CD4-positive, CD25-positive, alpha-beta regulatory T cell (primary cell): Measurements from ENCODE around the gene TUBB4A. TPM values are rescaled to one million over a fixed set of nuclear protein-coding genes. Genes with fewer than 3 reads are reported as not detected.
A peak's percentile ranks its signal among the peaks of the same experiment; 100 is the strongest.

Experiments
- ATAC-seq, 2 donors: fragments of 150-1000 bp; cut with Tn5 transposase; one replicate each; pipeline ENCODE4 v1.10.0; 2021; ENCODE audit warnings: low read depth in 2 of 2, moderate number of reproducible peaks in 2 of 2, moderate library complexity in 1 of 2
- DNase-seq, 3 donors: peaks; one replicate each; pipeline versions ENCODE4 v3.0.0 to v3.0.0-alpha.2; 2012 to 2022; ENCODE audit warnings: mixed read lengths in 1 of 3
- H3K27ac ChIP-seq: one replicate; pipeline ENCODE4 v1.7.0; 2013; ENCODE audit warnings: mild to moderate bottlenecking, low read length; ENCODE audit not compliant: insufficient read depth, poor library complexity, severe bottlenecking
- H3K27me3 ChIP-seq: one replicate; pipeline ENCODE4 v1.7.0; 2013; ENCODE audit warnings: low read length; ENCODE audit not compliant: control insufficient read depth, insufficient read depth
- H3K36me3 ChIP-seq: one replicate; pipeline ENCODE4 v1.7.0; 2013; ENCODE audit warnings: mild to moderate bottlenecking, low read length, moderate library complexity; ENCODE audit not compliant: control insufficient read depth, insufficient read depth
- H3K4me1 ChIP-seq: 2 replicates; pipeline ENCODE4 v1.7.0; 2013; ENCODE audit warnings: mild to moderate bottlenecking, low read length; ENCODE audit not compliant: insufficient read depth, control insufficient read depth, poor library complexity, severe bottlenecking
- H3K4me3 ChIP-seq: one replicate; pipeline ENCODE4 v1.7.0; 2013; ENCODE audit warnings: low read depth, mild to moderate bottlenecking, low read length, moderate library complexity
- H3K9me3 ChIP-seq, 2 experiments: 1 replicate in 1 of 2; 2 replicates in 1 of 2; pipeline ENCODE4 v1.7.0; 2013; ENCODE audit warnings: low read length in 2 of 2, mild to moderate bottlenecking in 1 of 2, moderate library complexity in 1 of 2; ENCODE audit not compliant: control insufficient read depth in 2 of 2
- H3K27ac Mint-ChIP-seq, 3 donors: one replicate each; pipeline ENCODE4 v1.8.0; 2020 to 2022; ENCODE audit warnings: mild to moderate bottlenecking in 3 of 3, mixed read lengths in 3 of 3, moderate library complexity in 2 of 3
- H3K27me3 Mint-ChIP-seq: one replicate; pipeline ENCODE4 v1.8.0; 2022; ENCODE audit warnings: mild to moderate bottlenecking, mixed read lengths
- H3K36me3 Mint-ChIP-seq: one replicate; pipeline ENCODE4 v1.8.0; 2020; ENCODE audit warnings: mixed read lengths
- H3K4me1 Mint-ChIP-seq, 4 donors: one replicate each; pipeline ENCODE4 v1.8.0; 2020 to 2022; ENCODE audit warnings: mixed read lengths in 4 of 4, mild to moderate bottlenecking in 1 of 4
- H3K4me3 Mint-ChIP-seq, 4 donors: one replicate each; pipeline ENCODE4 v1.8.0; 2020 to 2022; ENCODE audit warnings: mild to moderate bottlenecking in 4 of 4, mixed read lengths in 4 of 4, moderate library complexity in 3 of 4
- H3K9me3 Mint-ChIP-seq, 7 donors: one replicate each; pipeline ENCODE4 v1.8.0; 2020 to 2022; ENCODE audit warnings: mixed read lengths in 7 of 7, mild to moderate bottlenecking in 3 of 7, moderate library complexity in 2 of 7
- polyA plus RNA-seq, 4 donors: library from polyadenylated mRNA; unstranded; fragments of 300-500 nt; fragmentation: Illumina TruSeq; gene quantifications; one replicate each; pipeline ENCODE4 v1.2.3, GENCODE V29; 2021
- total RNA-seq: library from RNA; stranded (reverse); gene quantifications from one replicate; pipeline ENCODE4 v1.2.3, GENCODE V29; 2022

The TUBB4A gene
- total and polyA plus RNA-seq, 5 donors from 2014 or later: 0.36 to 1.3 (median 1.0) TPM; not detected in 2

- Mint-ChIP-seq H3K27ac (peak within 1 kb of the TSS; percentile 27 to 81 (median 74)), H3K27me3 (peaks cover 31% of the 10 kb centered on the region), H3K4me3 (peak within 1 kb of the TSS; percentile 84 to 97 (median 88)), H3K9me3 (peaks cover 0 to 4% (median 0%) of the 10 kb centered on the region in 7 donors), H3K4me1 (peaks cover 12 to 34% (median 22%) of the 10 kb centered on the region in 4 donors), H3K36me3 (peaks cover 1% of the 10 kb centered on the region)
- DNase-seq (peak; percentile 62 to 77 (median 67)), ATAC-seq (peak; percentile 58 to 63)
- no peak within 1 kb of the TSS for H3K27ac ChIP-seq
- H3K27me3 ChIP-seq: peaks cover 9% of the 10 kb centered on the region
- peaks cover 26% of the 10 kb centered on the region for H3K4me1 ChIP-seq
- H3K36me3 ChIP-seq: no peaks in the 10 kb centered on the region
- peak within 1 kb of the TSS; percentile 58 for H3K4me3 ChIP-seq
- H3K9me3 ChIP-seq: no peaks in the 10 kb centered on the region
Observed at GRCh38 chr19:6530386-6531162, 28.5 kb upstream of the TUBB4A start, which contains the start of gene TNFSF9. TNFSF9 (plus strand) TSS chr19:6531026; CDS start chr19:6531037, 11 bp downstream.

GRCh38 chr19:6529937-6530385 lies 27.9 kb upstream of the TUBB4A start:
- peaks cover 24% of the 10 kb centered on the region for H3K27me3 Mint-ChIP-seq
- H3K4me3 Mint-ChIP-seq: peak overlapping the region; percentile 84 to 97 (median 87)
- H3K36me3 ChIP-seq: no peaks in the 10 kb centered on the region
- H3K27me3 ChIP-seq: peaks cover 9% of the 10 kb centered on the region
- H3K9me3 Mint-ChIP-seq: peaks cover 0 to 4% (median 0%) of the 10 kb centered on the region in 7 donors
- peaks cover 12 to 34% (median 19%) of the 10 kb centered on the region in 4 donors for H3K4me1 Mint-ChIP-seq
- no peak for ATAC-seq
- peaks cover 26% of the 10 kb centered on the region for H3K4me1 ChIP-seq
- no peaks in the 10 kb centered on the region for H3K9me3 ChIP-seq
- H3K27ac Mint-ChIP-seq: peak overlapping the region in 2 of 3 donors; percentile 55 to 81
- no peak for DNase-seq
- no peaks in the 10 kb centered on the region for H3K36me3 Mint-ChIP-seq
- peak overlapping the region; percentile 58 for H3K4me3 ChIP-seq
- no peak overlapping the region for H3K27ac ChIP-seq

GRCh38 chr19:6529351-6529750 lies 27.2 kb upstream of the TUBB4A start:
- Mint-ChIP-seq H3K27ac (peak overlapping the region in 1 of 3 donors; percentile 55), H3K36me3 (no peaks in the 10 kb centered on the region), H3K27me3 (peaks cover 19% of the 10 kb centered on the region), H3K4me3 (peak overlapping the region in 3 of 4 donors; percentile 53 to 97 (median 73)), H3K9me3 (peaks cover 0 to 4% (median 0%) of the 10 kb centered on the region in 7 donors), H3K4me1 (peaks cover 12 to 34% (median 19%) of the 10 kb centered on the region in 4 donors)
- Histone ChIP-seq H3K9me3 (no peaks in the 10 kb centered on the region), H3K36me3 (no peaks in the 10 kb centered on the region), H3K4me3 (no peak overlapping the region), H3K27me3 (peaks cover 9% of the 10 kb centered on the region), H3K27ac (no peak overlapping the region), H3K4me1 (peaks cover 26% of the 10 kb centered on the region)
- no peak for ATAC-seq
- DNase-seq: no peak

- ATAC-seq (no peak), DNase-seq (no peak)
- peaks cover 17% of the 10 kb centered on the region for H3K27me3 Mint-ChIP-seq
- Histone ChIP-seq H3K36me3 (no peaks in the 10 kb centered on the region), H3K4me1 (peaks cover 26% of the 10 kb centered on the region), H3K27ac (no peak overlapping the region), H3K4me3 (no peak overlapping the region), H3K27me3 (peaks cover 9% of the 10 kb centered on the region), H3K9me3 (no peaks in the 10 kb centered on the region)
- peaks cover 0 to 4% (median 0%) of the 10 kb centered on the region in 7 donors for H3K9me3 Mint-ChIP-seq
- H3K36me3 Mint-ChIP-seq: no peaks in the 10 kb centered on the region
- peaks cover 12 to 31% (median 19%) of the 10 kb centered on the region in 4 donors for H3K4me1 Mint-ChIP-seq
- no peak overlapping the region for H3K4me3 Mint-ChIP-seq
- H3K27ac Mint-ChIP-seq: no peak overlapping the region
Observed at GRCh38 chr19:6528544-6529121, 26.5 kb upstream of the TUBB4A start.

GRCh38 chr19:6527893-6528543 lies 25.9 kb upstream of the TUBB4A start:
- Histone ChIP-seq H3K4me1 (peaks cover 25% of the 10 kb centered on the region), H3K4me3 (no peak overlapping the region), H3K9me3 (no peaks in the 10 kb centered on the region), H3K27ac (no peak overlapping the region), H3K27me3 (peaks cover 9% of the 10 kb centered on the region), H3K36me3 (no peaks in the 10 kb centered on the region)
- Mint-ChIP-seq H3K4me3 (no peak overlapping the region), H3K9me3 (peaks cover 0 to 4% (median 0%) of the 10 kb centered on the region in 7 donors), H3K27ac (peak overlapping the region in 2 of 3 donors; percentile 53 to 88), H3K36me3 (no peaks in the 10 kb centered on the region), H3K27me3 (peaks cover 17% of the 10 kb centered on the region), H3K4me1 (peaks cover 12 to 31% (median 19%) of the 10 kb centered on the region in 4 donors)
- ATAC-seq (no peak), DNase-seq (no peak)

- ATAC-seq: no peak
- H3K4me3 Mint-ChIP-seq: no peak overlapping the region
- no peak for DNase-seq
- H3K4me1 Mint-ChIP-seq: peaks cover 0 to 9% (median 2%) of the 10 kb centered on the region in 4 donors
- H3K9me3 Mint-ChIP-seq: no peaks in the 10 kb centered on the region
- no peak overlapping the region for H3K27ac ChIP-seq
- no peaks in the 10 kb centered on the region for H3K27me3 Mint-ChIP-seq
- H3K9me3 ChIP-seq: no peaks in the 10 kb centered on the region
- H3K4me1 ChIP-seq: peaks cover 5% of the 10 kb centered on the region
- no peak overlapping the region for H3K4me3 ChIP-seq
- no peaks in the 10 kb centered on the region for H3K36me3 ChIP-seq
- no peaks in the 10 kb centered on the region for H3K36me3 Mint-ChIP-seq
- no peak overlapping the region for H3K27ac Mint-ChIP-seq
- no peaks in the 10 kb centered on the region for H3K27me3 ChIP-seq
Observed at GRCh38 chr19:6524311-6524710, 22.2 kb upstream of the TUBB4A start.

GRCh38 chr19:6522712-6523111 lies 20.6 kb upstream of the TUBB4A start:
- no peak for DNase-seq
- Mint-ChIP-seq H3K36me3 (no peaks in the 10 kb centered on the region), H3K9me3 (no peaks in the 10 kb centered on the region), H3K4me3 (no peak overlapping the region), H3K27me3 (no peaks in the 10 kb centered on the region), H3K27ac (no peak overlapping the region), H3K4me1 (peaks cover 5 to 21% (median 12%) of the 10 kb centered on the region in 4 donors)
- Histone ChIP-seq H3K36me3 (no peaks in the 10 kb centered on the region), H3K9me3 (no peaks in the 10 kb centered on the region), H3K27ac (no peak overlapping the region), H3K4me3 (no peak overlapping the region), H3K27me3 (no peaks in the 10 kb centered on the region), H3K4me1 (peaks cover 14% of the 10 kb centered on the region)
- ATAC-seq: no peak
